Natural killer cell (primary cell): Measurements from ENCODE around the gene TBL1XR1. TPM values are rescaled to one million over a fixed set of nuclear protein-coding genes. Genes with fewer than 3 reads are reported as not detected.

Experiments used
- ATAC-seq, 3 donors: fragments of 150-1000 bp in 2 of 3; fragments of 200-7000 bp in 1 of 3; cut with Tn5 transposase; 1 replicate in 1 of 3; 2 replicates in 2 of 3; pipeline ENCODE4 v1.10.0; 2021; ENCODE audit warnings: mild to moderate bottlenecking in 2 of 3, moderate library complexity in 2 of 3
- DNase-seq, 2 donors: peaks; one replicate each; pipeline versions ENCODE4 v3.0.0 to v3.0.0-alpha.2; 2013 to 2021; ENCODE audit warnings: mixed read lengths in 1 of 2
- H3K27ac ChIP-seq: one replicate; pipeline ENCODE4 v1.5.1; 2013; ENCODE audit warnings: mild to moderate bottlenecking, low read length
- H3K27me3 ChIP-seq: one replicate; pipeline ENCODE4 v1.6.1; 2013; ENCODE audit warnings: low read length; ENCODE audit not compliant: control insufficient read depth, insufficient read depth
- H3K36me3 ChIP-seq: one replicate; pipeline ENCODE4 v1.6.1; 2013; ENCODE audit warnings: low read length; ENCODE audit not compliant: control insufficient read depth, insufficient read depth
- H3K4me1 ChIP-seq: one replicate; pipeline ENCODE4 v1.6.1; 2013; ENCODE audit warnings: low read length; ENCODE audit not compliant: control insufficient read depth, insufficient read depth
- H3K4me3 ChIP-seq: one replicate; pipeline ENCODE4 v1.5.1; 2013; ENCODE audit warnings: low read length
- H3K9me3 ChIP-seq: one replicate; pipeline ENCODE4 v1.6.1; 2013; ENCODE audit warnings: low read length; ENCODE audit not compliant: control insufficient read depth, insufficient read depth
- H3K27ac Mint-ChIP-seq, 2 donors: one replicate each; pipeline ENCODE4 v1.8.0; 2022; ENCODE audit warnings: mild to moderate bottlenecking in 2 of 2, mixed read lengths in 2 of 2, moderate library complexity in 1 of 2
- H3K27me3 Mint-ChIP-seq, 2 donors: one replicate each; pipeline ENCODE4 v1.8.0; 2022; ENCODE audit warnings: low read depth in 2 of 2, mixed read lengths in 2 of 2
- H3K36me3 Mint-ChIP-seq: one replicate; pipeline ENCODE4 v1.8.0; 2022; ENCODE audit warnings: mixed read lengths
- H3K4me1 Mint-ChIP-seq, 2 donors: one replicate each; pipeline ENCODE4 v1.8.0; 2022; ENCODE audit warnings: mixed read lengths in 2 of 2
- H3K4me3 Mint-ChIP-seq: one replicate; pipeline ENCODE4 v1.8.0; 2022; ENCODE audit warnings: mild to moderate bottlenecking, moderate library complexity, mixed read lengths
- H3K9me3 Mint-ChIP-seq, 2 donors: one replicate each; pipeline ENCODE4 v1.8.0; 2022; ENCODE audit warnings: mixed read lengths in 2 of 2
- CTCF ChIP-seq: fragments of 200-600 bp; IDR thresholded peaks from one replicate; pipeline ENCODE4 v1.8.0; 2022; ENCODE audit warnings: antibody characterized with exemption
- WGBS: methylation state at CpG from one replicate; pipeline ENCODE4 v1.1.7; 2013; ENCODE audit warnings: missing lambda C conversion rate; ENCODE audit not compliant: insufficient coverage; 5-methylcytosine and 5-hydroxymethylcytosine counted together
- intact Hi-C: fragments of 100-400 bp; cut with micrococcal nuclease; formaldehyde crosslinking; loops from one replicate; pipeline ENCODE4 v1.14.2; 2022
- total RNA-seq, 4 donors: library from RNA; stranded (reverse); fragments of 120-200 nt in 1 of 4; gene quantifications; one replicate each; pipeline versions ENCODE4 v1.2.3 to v1.2.4, GENCODE V29; 2013 to 2022

The TBL1XR1 gene
- total RNA-seq, 3 donors from 2014 or later (not counting 1 experiment from before 2014, with no cell fraction given), result 74.6 to 118 (median 81.7) TPM

GRCh38 chr3:177231242-177231641 is 34.0 kb upstream of the TBL1XR1 start:
- Histone ChIP-seq H3K4me1 (no peaks in the 10 kb centered on the region), H3K27me3 (no peaks in the 10 kb centered on the region), H3K4me3 (no peak overlapping the region), H3K9me3 (no peaks in the 10 kb centered on the region), H3K27ac (no peak overlapping the region), H3K36me3 (no peaks in the 10 kb centered on the region)
- no peak for DNase-seq
- H3K4me1 Mint-ChIP-seq, result no peaks in the 10 kb centered on the region
- H3K4me3 Mint-ChIP-seq, result no peak overlapping the region
- no peaks in the 10 kb centered on the region for H3K27me3 Mint-ChIP-seq
- H3K9me3 Mint-ChIP-seq, result no peaks in the 10 kb centered on the region
- intact Hi-C loops, result no loop called here
- no peak for TF ChIP-seq CTCF
- no peak overlapping the region for H3K27ac Mint-ChIP-seq
- 60% methylated on average over 2 of the region's 2 CpGs for WGBS
- no peaks in the 10 kb centered on the region for H3K36me3 Mint-ChIP-seq
- no peak for ATAC-seq

DNA sequence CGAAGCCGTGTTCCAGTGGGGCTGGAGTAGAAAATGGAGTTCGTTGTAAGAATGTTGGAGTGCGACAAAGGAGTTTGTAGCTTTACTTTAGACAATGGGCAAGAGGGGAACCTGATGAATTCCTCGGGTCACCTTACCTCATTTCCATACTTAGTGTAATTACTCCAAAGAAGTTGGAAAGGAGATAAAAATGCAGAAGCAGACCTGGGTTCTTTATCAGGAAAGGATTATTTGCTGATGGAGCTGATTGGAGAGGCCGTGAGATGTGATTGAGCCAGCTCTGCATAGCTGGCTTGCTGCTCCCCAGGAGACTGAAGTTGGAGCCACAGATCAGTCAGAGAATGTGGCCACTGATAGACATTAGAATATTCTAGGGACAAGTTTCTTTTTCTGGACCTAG is 33.4 kb upstream of the TBL1XR1 start:
- H3K27me3 Mint-ChIP-seq, result no peaks in the 10 kb centered on the region
- DNase-seq, result no peak
- ATAC-seq, result no peak
- intact Hi-C loops, result no loop called here
- H3K36me3 ChIP-seq, result no peaks in the 10 kb centered on the region
- H3K4me1 ChIP-seq, result no peaks in the 10 kb centered on the region
- H3K9me3 ChIP-seq, result no peaks in the 10 kb centered on the region
- no peak for TF ChIP-seq CTCF
- H3K36me3 Mint-ChIP-seq, result no peaks in the 10 kb centered on the region
- no peaks in the 10 kb centered on the region for H3K4me1 Mint-ChIP-seq
- H3K4me3 Mint-ChIP-seq, result no peak overlapping the region
- no peaks in the 10 kb centered on the region for H3K27me3 ChIP-seq
- WGBS, result 97% methylated on average over 5 of the region's 6 CpGs
- H3K9me3 Mint-ChIP-seq, result no peaks in the 10 kb centered on the region
- H3K4me3 ChIP-seq, result no peak overlapping the region
- no peak overlapping the region for H3K27ac ChIP-seq
- H3K27ac Mint-ChIP-seq, result no peak overlapping the region

- Histone ChIP-seq H3K36me3 (no peaks in the 10 kb centered on the region), H3K27ac (no peak overlapping the region), H3K9me3 (no peaks in the 10 kb centered on the region), H3K4me1 (peaks cover 1% of the 10 kb centered on the region), H3K27me3 (no peaks in the 10 kb centered on the region), H3K4me3 (no peak overlapping the region)
- no peak for DNase-seq
- TF ChIP-seq CTCF, result no peak
- Mint-ChIP-seq H3K9me3 (no peaks in the 10 kb centered on the region), H3K4me1 (no peaks in the 10 kb centered on the region), H3K27me3 (no peaks in the 10 kb centered on the region), H3K27ac (no peak overlapping the region), H3K4me3 (no peak overlapping the region), H3K36me3 (no peaks in the 10 kb centered on the region)
- no peak for ATAC-seq
- intact Hi-C loops, result loop anchor here (10.0 kb wide), 1 partner anchor 45 kb away; no protein-coding TSS in a partner anchor
- no CpG with 5 or more reads among the region's 1 CpG for WGBS
These were observed 32.5 kb upstream of the TBL1XR1 start for GRCh38 chr3:177229791-177230190.

GRCh38 chr3:177228601-177229190 is 31.4 kb upstream of the TBL1XR1 start:
- Histone ChIP-seq H3K36me3 (no peaks in the 10 kb centered on the region), H3K27ac (no peak overlapping the region), H3K27me3 (no peaks in the 10 kb centered on the region), H3K9me3 (no peaks in the 10 kb centered on the region), H3K4me1 (peaks cover 5% of the 10 kb centered on the region), H3K4me3 (no peak overlapping the region)
- no peak overlapping the region for H3K4me3 Mint-ChIP-seq
- ATAC-seq, result no peak
- no peak for DNase-seq
- no peaks in the 10 kb centered on the region for H3K9me3 Mint-ChIP-seq
- WGBS, result 96% methylated on average over 22 of the region's 25 CpGs
- no peak overlapping the region for H3K27ac Mint-ChIP-seq
- H3K4me1 Mint-ChIP-seq, result no peaks in the 10 kb centered on the region
- no peaks in the 10 kb centered on the region for H3K36me3 Mint-ChIP-seq
- H3K27me3 Mint-ChIP-seq, result no peaks in the 10 kb centered on the region
- intact Hi-C loops, result loop anchor here (10.0 kb wide), 1 partner anchor 46 kb away; no protein-coding TSS in a partner anchor
- no peak for TF ChIP-seq CTCF
